Effector CD4-positive, alpha-beta T cell (primary cell): ENCODE data around the gene TTC34.

Experiments used
- DNase-seq: peaks from one replicate; pipeline ENCODE4 v3.0.0-alpha.2; 2020
- total RNA-seq: gene quantifications from one replicate; lab custom pipeline; 2026; lab: John Stamatoyannopoulos, UW

The TTC34 gene, protein sequence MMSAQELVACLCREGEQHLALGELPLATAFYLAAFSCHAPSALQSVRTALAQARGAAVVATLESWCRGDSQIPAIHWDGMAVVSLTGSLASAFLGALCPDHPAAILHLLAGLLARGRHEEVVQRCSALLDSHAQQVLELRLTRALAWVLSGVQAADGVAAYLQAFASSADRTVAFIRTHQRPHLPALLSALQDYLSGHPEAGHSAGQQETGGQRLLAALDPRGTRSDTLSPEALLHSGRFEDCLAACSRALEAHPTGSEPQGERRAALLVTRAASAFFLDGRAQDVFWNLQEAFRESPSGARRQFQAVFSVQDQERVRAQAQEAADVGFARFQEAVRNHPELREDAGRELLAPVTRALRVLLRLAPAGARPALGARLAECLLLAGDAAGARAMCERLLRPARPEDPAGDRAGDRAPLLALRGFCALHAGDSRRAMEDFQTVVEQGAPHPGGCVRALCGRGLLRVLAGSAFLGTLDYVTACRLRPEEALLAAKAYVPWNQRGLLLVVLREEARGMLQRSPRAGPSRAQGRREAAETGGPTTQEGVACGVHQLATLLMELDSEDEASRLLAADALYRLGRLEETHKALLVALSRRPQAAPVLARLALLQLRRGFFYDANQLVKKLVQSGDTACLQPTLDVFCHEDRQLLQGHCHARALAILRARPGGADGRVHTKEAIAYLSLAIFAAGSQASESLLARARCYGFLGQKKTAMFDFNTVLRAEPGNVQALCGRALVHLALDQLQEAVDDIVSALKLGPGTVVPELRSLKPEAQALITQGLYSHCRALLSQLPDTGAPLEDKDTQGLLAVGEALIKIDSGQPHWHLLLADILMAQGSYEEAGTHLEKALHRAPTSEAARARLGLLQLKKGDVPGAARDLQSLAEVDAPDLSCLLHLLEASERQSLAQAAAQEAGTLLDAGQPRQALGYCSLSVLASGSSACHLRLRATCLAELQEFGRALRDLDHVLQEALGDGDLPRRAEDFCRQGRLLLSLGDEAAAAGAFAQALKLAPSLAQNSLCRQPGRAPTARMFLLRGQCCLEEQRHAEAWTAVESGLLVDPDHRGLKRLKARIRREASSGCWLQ
- 4.1 reads per million, percentile 16 among the genes with 10 or more reads in this experiment for total RNA-seq

GRCh38 chr1:2801535-2802291 lies at the start of gene TTC34:
Gene TTC34 (minus strand): TSS chr1:2801693. CDS start chr1:2800827, 866 bp downstream.
- DNase-seq = peak; percentile 17

- DNase-seq = no peak
These were observed 49.0 kb upstream of the TTC34 start for GRCh38 chr1:2850502-2850901.

DNA sequence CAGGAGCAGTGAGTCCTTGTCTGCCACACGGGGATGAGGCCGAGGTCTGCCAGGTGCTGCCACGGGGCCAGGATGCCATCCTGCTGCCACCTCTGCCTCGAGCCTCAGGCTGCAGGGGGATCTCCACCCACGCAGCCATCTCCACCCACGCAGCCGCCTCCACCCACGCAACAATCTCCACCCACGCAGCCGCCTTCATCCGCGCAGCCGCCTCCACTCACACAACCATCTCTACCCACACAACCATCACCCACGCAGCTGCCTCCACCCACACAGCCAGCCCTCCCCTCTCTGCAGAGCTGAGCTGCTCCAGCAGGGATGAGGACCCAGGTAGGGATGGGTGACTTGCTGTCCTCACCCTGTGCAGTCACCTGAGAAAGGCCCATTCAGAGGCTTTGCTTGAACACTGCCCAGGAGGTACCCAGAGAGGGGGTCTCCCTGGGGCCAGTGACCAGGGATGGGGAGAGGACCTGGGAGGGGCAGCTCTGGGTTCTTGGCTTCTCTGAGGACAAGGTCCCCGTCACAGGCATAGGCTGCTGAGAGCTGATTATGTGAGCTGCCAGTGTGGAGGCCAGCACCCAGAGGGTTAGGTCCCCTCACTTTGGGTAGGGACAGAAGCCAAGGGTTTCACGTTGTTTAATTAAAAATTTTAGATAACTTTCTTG lies 46.6 kb upstream of the TTC34 start:
- DNase-seq = no peak

DNA sequence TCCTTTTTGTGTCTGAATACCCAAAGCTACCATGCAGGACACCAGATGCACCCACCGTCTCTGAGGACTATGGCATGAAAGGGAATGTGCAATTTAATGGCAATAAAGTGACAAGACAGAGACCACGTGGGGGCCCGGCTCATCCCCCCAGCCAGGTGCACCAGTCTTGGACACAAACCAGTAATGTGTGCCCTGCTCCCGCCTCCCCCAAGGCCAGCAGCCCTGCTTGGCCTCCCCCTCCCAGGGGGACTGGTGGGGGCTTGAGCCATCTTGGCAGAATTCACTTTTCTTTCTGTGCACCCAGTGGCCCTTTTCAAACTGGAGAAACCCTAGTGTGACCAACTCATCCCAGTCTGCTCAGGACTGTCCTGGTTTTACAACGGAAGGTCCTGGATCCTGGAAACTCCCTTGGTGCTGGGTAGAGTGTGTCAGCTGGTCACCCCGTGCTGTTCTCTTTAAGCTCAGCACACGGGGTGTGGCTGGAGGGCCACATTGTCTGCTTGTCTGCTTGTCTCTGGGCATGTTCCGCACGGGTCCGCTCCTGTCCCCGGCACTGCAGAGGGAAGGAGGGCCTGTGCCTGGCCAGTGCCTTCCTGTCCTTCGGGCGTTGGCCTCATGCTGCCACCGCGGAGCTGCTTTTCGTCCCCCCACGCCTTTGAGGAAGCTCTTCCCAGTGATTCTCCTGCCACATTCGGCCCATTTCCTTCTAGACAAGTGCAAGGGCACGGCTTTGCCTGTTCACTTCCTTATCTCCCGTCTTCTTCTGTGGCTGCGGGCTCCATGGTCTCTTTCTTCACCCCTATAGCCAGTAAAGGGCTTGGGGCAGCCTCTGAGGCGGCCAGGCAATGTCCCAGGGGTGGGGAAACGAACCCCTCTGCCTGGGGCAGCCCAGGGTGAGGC lies 45.8 kb upstream of the TTC34 start:
- no peak for DNase-seq

DNA sequence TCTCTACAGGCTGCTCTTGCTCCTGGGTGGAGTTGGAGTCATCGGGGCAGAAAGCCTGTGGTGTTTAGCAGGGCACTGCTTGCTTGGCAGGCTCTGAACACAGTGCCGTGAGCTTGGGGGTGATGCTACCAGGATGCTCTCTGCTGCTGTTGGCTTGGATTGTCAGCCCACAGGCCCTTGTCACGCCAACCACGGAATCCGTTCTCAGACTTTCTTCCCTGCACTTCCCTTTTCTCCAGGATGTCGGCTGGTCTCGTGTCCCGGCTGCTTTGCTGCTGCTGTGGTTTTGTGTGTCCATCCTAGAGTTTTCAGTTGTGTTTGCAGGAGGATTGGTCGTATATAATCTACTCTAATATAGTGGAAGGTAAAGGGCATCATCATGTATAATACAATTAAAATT lies 44.4 kb upstream of the TTC34 start:
- DNase-seq = no peak

GRCh38 chr1:2840036-2840809 lies 38.7 kb upstream of the TTC34 start:
- peak; percentile 41 for DNase-seq

DNA sequence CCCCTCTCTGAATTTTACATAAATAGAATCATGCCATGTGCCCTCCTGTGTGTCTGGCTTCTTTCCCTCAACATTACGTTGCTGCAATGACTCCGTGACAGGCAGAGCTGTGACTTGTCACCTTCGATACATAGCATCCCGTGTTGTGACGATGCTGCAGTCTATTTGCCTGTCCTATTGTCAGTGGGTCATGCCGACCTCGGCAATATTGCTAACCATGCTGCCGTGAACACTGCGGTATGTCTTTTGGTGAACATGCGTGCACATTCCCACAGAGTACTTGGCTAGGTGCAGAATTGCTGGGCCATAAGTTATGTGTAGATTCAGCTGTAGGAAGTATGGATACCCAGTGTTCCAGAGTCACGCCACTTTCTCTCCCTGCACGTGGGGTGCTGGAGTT lies 36.3 kb upstream of the TTC34 start:
- DNase-seq = no peak

DNA sequence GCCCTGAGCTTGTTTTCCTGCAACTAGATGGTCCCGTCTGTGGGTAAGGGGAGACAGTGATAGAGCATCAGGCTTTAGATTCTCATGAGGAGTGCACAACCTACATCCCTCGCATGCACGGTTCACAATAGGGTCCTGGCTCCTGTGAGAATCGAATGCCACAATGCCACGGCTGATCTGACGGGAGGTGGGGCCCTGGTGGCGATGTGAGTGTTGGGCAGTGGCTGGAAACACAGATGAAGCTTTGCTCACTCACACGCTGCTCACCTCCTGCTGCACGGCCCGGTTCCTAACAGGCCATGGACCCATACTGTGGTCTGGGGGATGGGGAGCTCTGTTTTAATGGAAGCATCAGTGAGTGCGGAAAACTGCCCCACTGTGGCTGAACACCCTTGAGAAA lies 35.8 kb upstream of the TTC34 start:
- no peak for DNase-seq

- DNase-seq = no peak
These were observed 35.0 kb upstream of the TTC34 start for GRCh38 chr1:2836333-2836970.

- DNase-seq = no peak
These were observed 34.2 kb upstream of the TTC34 start for GRCh38 chr1:2835650-2836159.

DNA sequence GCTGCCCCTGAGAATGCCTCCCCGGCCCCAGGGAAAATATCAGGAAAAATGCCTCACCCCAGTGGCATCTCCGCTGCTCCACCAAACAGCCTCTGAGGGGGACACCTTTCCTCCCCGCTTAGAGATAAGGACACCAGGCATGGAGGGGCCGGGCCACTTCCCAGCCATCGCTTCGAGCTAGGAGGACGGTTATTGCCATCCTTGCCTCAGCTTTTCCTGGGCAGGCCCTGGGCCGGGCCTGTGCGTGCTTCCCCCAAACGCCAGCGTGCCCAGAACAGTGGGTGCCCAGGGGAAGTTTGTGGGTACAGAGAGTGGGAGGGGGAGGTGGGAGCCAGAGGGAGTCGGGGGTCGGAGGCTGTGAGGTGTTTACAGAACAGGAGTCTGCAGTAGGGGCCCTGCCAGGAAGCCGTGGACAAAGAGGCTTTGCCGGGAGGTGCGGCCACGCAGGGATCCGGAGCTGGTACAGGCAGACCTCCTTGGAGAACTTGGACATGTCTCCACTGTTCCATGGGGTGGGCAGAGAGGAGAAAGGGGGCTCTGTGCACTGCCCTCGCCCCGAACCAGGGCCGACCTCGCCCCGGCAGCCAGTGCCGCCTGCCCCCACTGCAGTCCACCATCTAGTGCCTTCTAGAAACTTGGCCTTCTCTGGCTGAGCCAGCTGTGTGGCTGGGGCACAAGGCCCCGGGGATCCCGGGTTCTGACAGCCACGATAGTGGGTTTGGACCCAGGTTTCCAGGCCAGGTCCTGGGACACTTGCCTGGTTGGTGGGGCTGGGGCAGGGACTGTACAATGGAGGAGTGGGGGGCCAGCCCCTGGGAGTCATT lies 33.5 kb upstream of the TTC34 start:
- no peak for DNase-seq

GRCh38 chr1:2834146-2834475 lies 32.6 kb upstream of the TTC34 start:
- no peak for DNase-seq

DNA sequence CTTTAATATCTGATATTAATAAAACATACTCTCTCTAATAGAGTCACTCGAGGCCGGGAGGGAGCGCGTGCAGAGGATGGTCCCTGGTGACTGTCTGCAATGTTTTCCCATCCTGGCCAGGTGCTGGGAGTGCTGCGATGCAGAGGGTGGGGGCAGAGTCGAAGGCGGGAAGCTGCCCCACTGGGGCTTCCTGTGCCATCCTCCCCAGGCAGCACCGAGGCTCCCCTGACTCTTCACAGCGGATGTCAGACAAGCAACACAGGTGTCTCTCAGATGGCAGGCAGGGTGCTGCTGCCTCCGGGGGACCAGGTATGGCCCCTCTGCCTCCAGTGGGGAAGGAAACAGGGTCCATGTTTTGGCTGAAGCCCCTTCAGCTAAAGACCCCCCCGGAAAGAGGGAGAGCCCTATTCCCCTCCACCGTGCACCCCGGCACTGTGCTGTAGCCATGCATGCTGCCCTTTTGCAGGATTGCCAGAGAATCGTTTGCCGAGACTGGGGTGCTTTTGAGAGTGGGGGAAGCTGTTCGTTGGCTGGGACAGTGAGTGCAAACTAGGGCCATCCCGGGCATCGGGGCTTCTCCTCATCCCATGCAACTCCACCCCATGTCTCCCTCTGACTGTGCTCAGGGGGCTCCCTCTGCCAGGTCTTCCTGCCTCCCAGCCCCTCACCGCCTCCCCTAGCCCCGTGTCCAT lies 32.1 kb upstream of the TTC34 start:
- DNase-seq = no peak

- no peak for DNase-seq
These were observed 31.3 kb upstream of the TTC34 start for GRCh38 chr1:2832506-2833453.

DNA sequence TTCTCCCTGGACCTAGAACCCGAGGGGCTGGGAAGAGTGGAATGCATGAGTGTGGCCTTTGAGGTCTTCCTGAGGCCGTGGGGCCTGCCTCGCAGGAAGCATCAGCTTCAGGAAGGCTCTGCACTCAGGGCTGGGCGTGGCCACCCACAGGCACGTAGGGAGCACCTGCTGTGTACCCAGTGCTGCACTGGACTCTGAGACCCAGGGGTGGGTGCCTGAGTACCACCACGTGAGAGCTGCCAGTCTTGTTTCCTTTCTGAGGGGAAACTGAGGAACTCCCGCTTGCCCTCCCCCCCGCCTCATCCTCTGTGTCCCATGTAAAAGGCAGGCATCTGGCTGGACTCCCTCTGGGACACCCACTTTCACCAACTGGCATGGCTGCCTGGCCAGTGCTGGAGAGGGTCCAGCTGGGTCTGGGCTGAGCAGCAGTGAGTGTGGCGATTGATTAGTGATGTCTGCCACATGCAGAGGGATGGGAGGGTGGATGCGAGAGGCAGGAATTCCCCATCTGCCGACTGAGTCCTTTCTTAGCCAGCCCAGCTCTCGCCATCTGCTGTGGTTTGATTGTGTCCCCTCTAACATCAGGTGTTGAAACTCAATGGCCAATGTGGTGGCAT lies 30.2 kb upstream of the TTC34 start:
- DNase-seq = no peak

- no peak for DNase-seq
These were observed 29.4 kb upstream of the TTC34 start for GRCh38 chr1:2830761-2831425.
